Kidney (tissue), 14 donors: ENCODE results near the gene TENM4. TPM values are rescaled to one million over a fixed set of nuclear protein-coding genes. Genes with fewer than 3 reads are reported as not detected.

Experiments
- DNase-seq, 5 donors: peaks; one replicate each; pipeline ENCODE4 v3.0.0-alpha.2; 2013 to 2020
- FAIRE-seq: peaks from 2 replicates; lab custom pipeline; 2012; peaks lifted over from hg19 to GRCh38; lab: Jason Lieb, UNC
- H3K27ac ChIP-seq, 2 donors: one replicate each; pipeline ENCODE4 v1.7.0; 2013; ENCODE audit warnings: low read depth in 2 of 2, low read length in 2 of 2, inconsistent platforms in 1 of 2
- H3K27me3 ChIP-seq: one replicate; pipeline ENCODE4 v1.7.1; 2013; ENCODE audit warnings: low read length, inconsistent platforms; ENCODE audit not compliant: control insufficient read depth, insufficient read depth
- H3K36me3 ChIP-seq, 3 donors: one replicate each; pipeline versions ENCODE4 v1.7.0 to v1.7.1; 2013; ENCODE audit warnings: low read length in 3 of 3, control low read depth in 1 of 3, inconsistent platforms in 1 of 3; ENCODE audit not compliant: insufficient read depth in 3 of 3, control insufficient read depth in 2 of 3
- H3K4me1 ChIP-seq, 3 donors: one replicate each; pipeline versions ENCODE4 v1.7.0 to v1.7.1; 2013; ENCODE audit warnings: low read length in 3 of 3, inconsistent platforms in 1 of 3, low read depth in 1 of 3; ENCODE audit not compliant: control insufficient read depth in 2 of 3, insufficient read depth in 2 of 3
- H3K4me3 ChIP-seq, 3 donors: one replicate each; pipeline versions ENCODE4 v1.7.0 to v1.8.1; 2013; ENCODE audit warnings: low read length in 3 of 3, control low read depth in 1 of 3, inconsistent platforms in 1 of 3
- H3K9ac ChIP-seq, 3 donors: one replicate each; pipeline versions ENCODE4 v1.7.0 to v1.7.1; 2013; ENCODE audit warnings: low read length in 3 of 3, control low read depth in 1 of 3, inconsistent platforms in 1 of 3
- H3K9me3 ChIP-seq, 3 donors: one replicate each; pipeline versions ENCODE4 v1.7.0 to v1.7.1; 2013; ENCODE audit warnings: low read length in 3 of 3, control low read depth in 1 of 3, inconsistent platforms in 1 of 3; ENCODE audit not compliant: control insufficient read depth in 2 of 3, insufficient read depth in 1 of 3
- intact Hi-C: fragments of 100-400 bp; cut with DNase I; formaldehyde crosslinking; loops from one replicate; pipeline ENCODE4 v1.11.1; 2022
- polyA plus RNA-seq: library from polyadenylated mRNA; stranded (reverse); fragments of 350-450 nt; fragmentation: Illumina TruSeq; extraction: RNeasy Lipid Tissue Mini Kit (QIAGEN cat#74804); gene quantifications from one replicate; pipeline ENCODE4 v1.2.3, GENCODE V29; 2014; ENCODE audit warnings: low read depth, low replicate concordance; ENCODE audit not compliant: insufficient read depth
- total RNA-seq: library from RNA; stranded (reverse); fragmentation: NEBNext Ultra II Directional; extraction: Animal tissue kit (Norgen Biotek cat#: 25700); gene quantifications from one replicate; pipeline ENCODE4 v1.2.1, GENCODE V29; 2021
- TF ChIP-seq, protein P1 (sequence below): IDR thresholded peaks from 3 replicates; pipeline ENCODE4 v1.5.1; 2012; ENCODE audit warnings: mild to moderate bottlenecking, moderate library complexity, borderline replicate concordance; ENCODE audit not compliant: insufficient read depth; ENCODE audit errors: extremely low read depth
- donor health status: control.
- donor health status: control.
- donor health status: control.
- donor health status: control.
- donor health status: control.
- donor health status: DM: yes; HTN: yes; CAD: no.
- donor health status: Normal renal cell carcinoma (clear cell type).

TENM4 gene
- total and polyA plus RNA-seq, 2 donors from 2014 or later, result 0.34 to 31.0 TPM

DNA sequence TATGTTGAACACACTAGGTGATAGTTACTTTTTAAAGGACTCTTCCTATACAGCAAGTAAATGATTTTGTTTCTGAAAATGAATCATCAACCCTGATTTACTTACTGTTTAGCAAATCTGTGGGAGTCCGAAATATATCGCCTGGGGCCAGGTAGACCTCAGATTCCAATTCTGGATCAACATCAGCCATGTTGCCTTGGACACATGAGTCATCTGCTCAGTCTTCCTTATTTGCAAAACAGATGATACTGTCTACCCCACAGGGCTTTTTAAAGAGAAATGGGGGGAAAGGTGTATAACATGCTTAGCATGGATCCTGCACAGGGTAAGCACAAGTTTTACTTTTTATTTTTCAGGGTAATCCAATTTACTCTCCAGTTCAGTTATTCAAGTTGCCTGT, 324.2 kb downstream of the TENM4 start:
- no peaks in the 10 kb centered on the region for H3K27me3 ChIP-seq
- H3K4me3 ChIP-seq, result no peak overlapping the region
- intact Hi-C loops, result no loop called here
- no peaks in the 10 kb centered on the region for H3K36me3 ChIP-seq
- no peak overlapping the region for H3K27ac ChIP-seq
- no peak for FAIRE-seq
- TF ChIP-seq, protein P1, sequence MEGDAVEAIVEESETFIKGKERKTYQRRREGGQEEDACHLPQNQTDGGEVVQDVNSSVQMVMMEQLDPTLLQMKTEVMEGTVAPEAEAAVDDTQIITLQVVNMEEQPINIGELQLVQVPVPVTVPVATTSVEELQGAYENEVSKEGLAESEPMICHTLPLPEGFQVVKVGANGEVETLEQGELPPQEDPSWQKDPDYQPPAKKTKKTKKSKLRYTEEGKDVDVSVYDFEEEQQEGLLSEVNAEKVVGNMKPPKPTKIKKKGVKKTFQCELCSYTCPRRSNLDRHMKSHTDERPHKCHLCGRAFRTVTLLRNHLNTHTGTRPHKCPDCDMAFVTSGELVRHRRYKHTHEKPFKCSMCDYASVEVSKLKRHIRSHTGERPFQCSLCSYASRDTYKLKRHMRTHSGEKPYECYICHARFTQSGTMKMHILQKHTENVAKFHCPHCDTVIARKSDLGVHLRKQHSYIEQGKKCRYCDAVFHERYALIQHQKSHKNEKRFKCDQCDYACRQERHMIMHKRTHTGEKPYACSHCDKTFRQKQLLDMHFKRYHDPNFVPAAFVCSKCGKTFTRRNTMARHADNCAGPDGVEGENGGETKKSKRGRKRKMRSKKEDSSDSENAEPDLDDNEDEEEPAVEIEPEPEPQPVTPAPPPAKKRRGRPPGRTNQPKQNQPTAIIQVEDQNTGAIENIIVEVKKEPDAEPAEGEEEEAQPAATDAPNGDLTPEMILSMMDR, result no peak
- H3K9me3 ChIP-seq, result no peaks in the 10 kb centered on the region
- no peak overlapping the region for H3K9ac ChIP-seq
- no peak for DNase-seq
- peaks cover 0 to 6% (median 0%) of the 10 kb centered on the region in 3 donors for H3K4me1 ChIP-seq

DNA sequence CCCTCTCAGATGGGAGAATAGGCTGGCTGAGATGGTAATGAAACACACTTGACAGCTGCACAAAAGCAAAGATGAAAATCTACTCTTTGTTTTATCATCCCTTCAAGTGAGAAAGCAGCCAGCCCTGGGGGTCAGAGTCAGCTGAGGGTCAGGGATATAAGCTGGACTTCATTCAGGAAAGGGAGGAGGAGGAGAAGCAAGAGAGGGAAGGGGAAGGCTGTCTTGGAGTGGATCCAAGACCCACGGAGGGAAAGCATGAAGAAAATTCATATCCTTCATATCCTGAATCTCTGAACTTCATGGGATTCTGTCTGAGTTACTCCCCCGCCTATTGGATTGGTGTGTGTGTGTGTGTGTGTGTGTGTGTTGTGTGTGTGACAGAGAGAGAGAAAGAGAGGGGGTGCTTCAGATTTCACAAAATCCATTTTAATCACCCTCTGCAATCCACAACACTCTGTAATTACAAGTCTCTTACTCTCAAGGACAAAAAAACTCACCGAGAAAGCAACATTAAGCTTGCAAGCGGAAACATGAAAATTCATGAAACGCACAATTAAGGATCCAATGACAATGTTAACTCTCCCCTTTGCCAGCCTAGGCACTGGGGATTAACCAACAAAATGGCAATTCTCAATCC, 327.7 kb downstream of the TENM4 start:
- H3K27me3 ChIP-seq, result no peaks in the 10 kb centered on the region
- no peak overlapping the region for H3K27ac ChIP-seq
- peaks cover 0 to 6% (median 0%) of the 10 kb centered on the region in 3 donors for H3K4me1 ChIP-seq
- intact Hi-C loops, result no loop called here
- FAIRE-seq (no peak), DNase-seq (peak in 2 of 5 donors; percentile 57 to 87)
- TF ChIP-seq, protein P1, result no peak
- H3K4me3 ChIP-seq, result no peak overlapping the region
- no peaks in the 10 kb centered on the region for H3K36me3 ChIP-seq
- H3K9ac ChIP-seq, result no peak overlapping the region
- no peaks in the 10 kb centered on the region for H3K9me3 ChIP-seq

- H3K4me3 ChIP-seq, result no peak overlapping the region
- H3K36me3 ChIP-seq, result no peaks in the 10 kb centered on the region
- TF ChIP-seq, protein P1, result no peak
- no peak for FAIRE-seq
- DNase-seq, result no peak
- no peak overlapping the region for H3K9ac ChIP-seq
- H3K9me3 ChIP-seq, result no peaks in the 10 kb centered on the region
- no peaks in the 10 kb centered on the region for H3K27me3 ChIP-seq
- no peak overlapping the region for H3K27ac ChIP-seq
- intact Hi-C loops, result no loop called here
- H3K4me1 ChIP-seq, result peaks cover 0 to 6% (median 0%) of the 10 kb centered on the region in 3 donors
These were observed 330.0 kb downstream of the TENM4 start for GRCh38 chr11:79110796-79111195.
